ENCODE measurements around the gene VKORC1. TPM values are rescaled to one million over a fixed set of nuclear protein-coding genes. Genes with fewer than 3 reads are reported as not detected.

The VKORC1 gene
- polyA plus RNA-seq, 1 of the 3 experiments (the other 2 are of a cell fraction): 434 TPM

- TF ChIP-seq GATA2 (CRISPR knock-in tag; IDR thresholded peaks at IDR 0.05) (no peak), SIN3A (IDR thresholded peaks at IDR 0.05; ENCODE audit: borderline replicate concordance, low read depth, low read length) (peak; percentile 67; the same call in 1 of the 2 replicates), MXI1 (IDR thresholded peaks at IDR 0.05; ENCODE audit: low read depth, low read length) (peak; percentile 89), JUND (IDR thresholded peaks at IDR 0.05) (no peak), GABPA (IDR thresholded peaks at IDR 0.05; ENCODE audit: low read depth) (no peak), EZH2phosphoT487 (IDR thresholded peaks at IDR 0.05; ENCODE audit: borderline replicate concordance, low read depth) (no peak), RCOR1 (IDR thresholded peaks at IDR 0.05; ENCODE audit: low read length) (0 out of 2 replicates have a peak, but pooled peaks have one; percentile 31)
- TF ChIP-seq, protein P1, sequence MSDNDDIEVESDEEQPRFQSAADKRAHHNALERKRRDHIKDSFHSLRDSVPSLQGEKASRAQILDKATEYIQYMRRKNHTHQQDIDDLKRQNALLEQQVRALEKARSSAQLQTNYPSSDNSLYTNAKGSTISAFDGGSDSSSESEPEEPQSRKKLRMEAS (IDR thresholded peaks at IDR 0.05; ENCODE audit: low read depth): peak; percentile 89
- TF ChIP-seq, protein P2, sequence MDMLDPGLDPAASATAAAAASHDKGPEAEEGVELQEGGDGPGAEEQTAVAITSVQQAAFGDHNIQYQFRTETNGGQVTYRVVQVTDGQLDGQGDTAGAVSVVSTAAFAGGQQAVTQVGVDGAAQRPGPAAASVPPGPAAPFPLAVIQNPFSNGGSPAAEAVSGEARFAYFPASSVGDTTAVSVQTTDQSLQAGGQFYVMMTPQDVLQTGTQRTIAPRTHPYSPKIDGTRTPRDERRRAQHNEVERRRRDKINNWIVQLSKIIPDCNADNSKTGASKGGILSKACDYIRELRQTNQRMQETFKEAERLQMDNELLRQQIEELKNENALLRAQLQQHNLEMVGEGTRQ (IDR thresholded peaks at IDR 0.05; ENCODE audit: borderline replicate concordance, low read depth, low read length): no peak
- TF ChIP-seq, protein P3, sequence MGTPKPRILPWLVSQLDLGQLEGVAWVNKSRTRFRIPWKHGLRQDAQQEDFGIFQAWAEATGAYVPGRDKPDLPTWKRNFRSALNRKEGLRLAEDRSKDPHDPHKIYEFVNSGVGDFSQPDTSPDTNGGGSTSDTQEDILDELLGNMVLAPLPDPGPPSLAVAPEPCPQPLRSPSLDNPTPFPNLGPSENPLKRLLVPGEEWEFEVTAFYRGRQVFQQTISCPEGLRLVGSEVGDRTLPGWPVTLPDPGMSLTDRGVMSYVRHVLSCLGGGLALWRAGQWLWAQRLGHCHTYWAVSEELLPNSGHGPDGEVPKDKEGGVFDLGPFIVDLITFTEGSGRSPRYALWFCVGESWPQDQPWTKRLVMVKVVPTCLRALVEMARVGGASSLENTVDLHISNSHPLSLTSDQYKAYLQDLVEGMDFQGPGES (IDR thresholded peaks at IDR 0.05; ENCODE audit: low read depth, low read length): no peak
Measured at GRCh38 chr16:31142109-31143010, 47.8 kb upstream of the VKORC1 start (continued).

- ChIA-PET CTCF (interaction anchor here (0.7 to 4.6 kb wide), 38 partner anchors 9 to 319 kb away, joined by 3 to 38 read pairs (median 6); partner anchors contain the start of genes BCKDK, FUS, HSD3B7 and KAT8), POLR2A (interaction anchor here (0.9 to 2.7 kb wide), 8 partner anchors 11 to 318 kb away, joined by 3 to 43 read pairs (median 6); partner anchors contain the start of genes ARMC5, FUS, KAT8 and VKORC1)
- Histone ChIP-seq H3K27me3 (ENCODE audit: insufficient read depth) (no peaks in the 10 kb centered on the region), H3K4me2 (peak overlapping the region; percentile 69; the same call in 1 of the 2 replicates), H3K9me3 (no peaks in the 10 kb centered on the region), H2AFZ (ENCODE audit: low read depth) (peak overlapping the region; percentile 86), H3F3A (replicated peaks; ENCODE audit: insufficient read depth) (peaks cover 10% of the 10 kb centered on the region), H3K4me3 (ENCODE audit: low read depth in 2 of 2, low read length in 1 of 2) (peak overlapping the region; percentile 9 to 50), H3K9me2 (no peaks in the 10 kb centered on the region), H3K36me3 (replicated peaks in 1 of 2; ENCODE audit: control insufficient read depth in 1 of 2, insufficient read depth in 2 of 2, low read length in 1 of 2) (no peaks in the 10 kb centered on the region), H3K27ac (ENCODE audit: low read depth in 2 of 2, low read length in 1 of 2) (peak overlapping the region; percentile 62 to 78), H3K79me2 (ENCODE audit: insufficient read depth) (no peaks in the 10 kb centered on the region), H3K9ac (peak overlapping the region; percentile 50; the same call in 1 of the 2 replicates), H4K20me1 (ENCODE audit: insufficient read depth) (no peaks in the 10 kb centered on the region), H3K4me1 (ENCODE audit: control insufficient read depth in 1 of 2, insufficient read depth in 2 of 2, low read depth in 1 of 2, low read length in 1 of 2) (peaks cover 12 to 22% of the 10 kb centered on the region in 2 experiments; a peak in 2 of 4 replicates)
- peak; percentile 47 for DNase-seq
- WGBS (ENCODE audit: low lambda C conversion rate): 36% methylated on average over 6 of the region's 10 CpGs
- TF ChIP-seq YY1 (IDR thresholded peaks at IDR 0.05; ENCODE audit: low read depth) (no peak), EZH2phosphoT487 (IDR thresholded peaks at IDR 0.05; ENCODE audit: borderline replicate concordance, low read depth) (no peak), RCOR1 (IDR thresholded peaks at IDR 0.05; ENCODE audit: low read length) (no peak), FOXM1 (IDR thresholded peaks at IDR 0.05; ENCODE audit: low read depth) (no peak), RFX5 (IDR thresholded peaks at IDR 0.05; ENCODE audit: low read length) (no peak), GABPA (IDR thresholded peaks at IDR 0.05; ENCODE audit: low read depth) (no peak), RAD21 (IDR thresholded peaks at IDR 0.05; ENCODE audit: low read length) (no peak), JUND (IDR thresholded peaks at IDR 0.05) (no peak), PBX3 (IDR thresholded peaks at IDR 0.05) (no peak), TAF1 (IDR thresholded peaks at IDR 0.05; ENCODE audit: borderline replicate concordance, low read depth, low read length) (no peak), EP300 (IDR thresholded peaks at IDR 0.05; ENCODE audit: borderline replicate concordance in 1 of 2, low read depth in 1 of 2, low read length in 1 of 2) (no peak), SIN3A (IDR thresholded peaks at IDR 0.05; ENCODE audit: borderline replicate concordance, low read depth, low read length) (no peak), RXRA (IDR thresholded peaks at IDR 0.05; ENCODE audit: borderline replicate concordance, low read depth) (no peak), SMC3 (IDR thresholded peaks at IDR 0.05; ENCODE audit: low read depth, low read length) (no peak), TEAD4 (IDR thresholded peaks at IDR 0.05; ENCODE audit: borderline replicate concordance, insufficient read depth) (no peak), MXI1 (IDR thresholded peaks at IDR 0.05; ENCODE audit: low read depth, low read length) (no peak)
- TF ChIP-seq, protein P3 (IDR thresholded peaks at IDR 0.05; ENCODE audit: low read depth, low read length): no peak
Measured at GRCh38 chr16:31141489-31142108, 47.0 kb upstream of the VKORC1 start.

Data from SK-N-SH (cell line).